HepG2 (cell line): ENCODE results near the gene TIMM44. TPM values are rescaled to one million over a fixed set of nuclear protein-coding genes. Genes with fewer than 3 reads are reported as not detected.

ENCODE experiments used
- DPF2 ChIP-seq: sonication (generic); formaldehyde crosslinking; IDR thresholded peaks from 2 replicates; pipeline ENCODE4 v1.4.0; 2020; ENCODE audit warnings: mild to moderate bottlenecking, low read depth, missing genetic modification reagents, borderline replicate concordance
- MTF1 ChIP-seq: sonication (generic); formaldehyde crosslinking; IDR thresholded peaks from 2 replicates; pipeline ENCODE4 v1.5.0; 2020; ENCODE audit warnings: missing genetic modification reagents
- SCMH1 ChIP-seq: sonication (generic); formaldehyde crosslinking; IDR thresholded peaks from 2 replicates; pipeline ENCODE4 v1.9.0; 2021; ENCODE audit warnings: missing genetic modification reagents, mild to moderate bottlenecking, borderline replicate concordance
- ZNF619 ChIP-seq: sonication (generic); formaldehyde crosslinking; IDR thresholded peaks from 2 replicates; pipeline ENCODE4 v1.4.0; 2020; ENCODE audit warnings: mild to moderate bottlenecking, missing genetic modification reagents
- ZNF672 ChIP-seq: sonication (generic); formaldehyde crosslinking; IDR thresholded peaks from 2 replicates; pipeline ENCODE4 v1.8.1; 2022; ENCODE audit warnings: missing genetic modification reagents
- ZNF747 ChIP-seq: sonication (generic); formaldehyde crosslinking; IDR thresholded peaks from 2 replicates; pipeline ENCODE4 v1.8.1; 2023; ENCODE audit warnings: missing genetic modification reagents, mild to moderate bottlenecking, borderline replicate concordance
- ZNF878 ChIP-seq: sonication (generic); formaldehyde crosslinking; IDR thresholded peaks from 2 replicates; pipeline ENCODE4 v1.8.1; 2023; ENCODE audit warnings: mild to moderate bottlenecking, missing genetic modification reagents, moderate library complexity
- polyA plus RNA-seq, 8 experiments: library from polyadenylated mRNA; depleted of rRNA in 3 of 8; stranded (reverse) in 7 of 8; unstranded in 1 of 8; fragments of >200 nt; fragmentation: Illumina TruSeq in 4 of 8; extraction: Trizol in 4 of 8; gene quantifications; 2 replicates each; pipeline versions ENCODE4 v1.2.1 to v1.2.3, GENCODE V29; 2011 to 2016; ENCODE audit warnings: low read depth in 4 of 8, missing spikeins in 1 of 8, mixed read lengths in 1 of 8; ENCODE audit not compliant: insufficient read depth in 1 of 8
- total RNA-seq, 5 experiments: library from RNA; depleted of rRNA; stranded (reverse); fragments of >200 nt; fragmentation: Illumina TruSeq; extraction: Trizol; gene quantifications; 2 replicates each; pipeline ENCODE4 v1.2.3, GENCODE V29; 2016; ENCODE audit warnings: low read depth in 1 of 5
- TF ChIP-seq, protein P1 (sequence below): sonication (generic); formaldehyde crosslinking; IDR thresholded peaks from 2 replicates; pipeline ENCODE4 v1.5.1; 2020; ENCODE audit warnings: missing genetic modification reagents, mild to moderate bottlenecking, borderline replicate concordance
- TF ChIP-seq, protein P2 (sequence below), 2 experiments: sonication (generic) in 1 of 2; formaldehyde crosslinking in 1 of 2; IDR thresholded peaks; 2 replicates each; pipeline versions ENCODE4 v1.4.0 to v1.6.1; 2018 to 2020; ENCODE audit warnings: missing genetic modification reagents in 2 of 2, borderline replicate concordance in 1 of 2, low read depth in 1 of 2, mild to moderate bottlenecking in 1 of 2, missing biosample characterization in 1 of 2
- TF ChIP-seq, protein P3 (sequence below): sonication (generic); formaldehyde crosslinking; IDR thresholded peaks from 2 replicates; pipeline ENCODE4 v1.4.0; 2020; ENCODE audit warnings: missing genetic modification reagents, borderline replicate concordance
- TF ChIP-seq, protein P4 (sequence below): sonication (generic); formaldehyde crosslinking; IDR thresholded peaks from 2 replicates; pipeline ENCODE4 v1.5.1; 2020; ENCODE audit warnings: mild to moderate bottlenecking, missing genetic modification reagents, moderate library complexity
- TF ChIP-seq, protein P5 (sequence below): sonication (generic); formaldehyde crosslinking; IDR thresholded peaks from 2 replicates; pipeline ENCODE4 v1.9.0; 2022; ENCODE audit warnings: missing genetic modification reagents, mild to moderate bottlenecking, borderline replicate concordance

Gene TIMM44
- total and polyA plus RNA-seq, 2 of the 13 experiments (the other 11 are each of a cell fraction or from before 2014, with no cell fraction given), result 42.9 to 72.6 TPM

DNA sequence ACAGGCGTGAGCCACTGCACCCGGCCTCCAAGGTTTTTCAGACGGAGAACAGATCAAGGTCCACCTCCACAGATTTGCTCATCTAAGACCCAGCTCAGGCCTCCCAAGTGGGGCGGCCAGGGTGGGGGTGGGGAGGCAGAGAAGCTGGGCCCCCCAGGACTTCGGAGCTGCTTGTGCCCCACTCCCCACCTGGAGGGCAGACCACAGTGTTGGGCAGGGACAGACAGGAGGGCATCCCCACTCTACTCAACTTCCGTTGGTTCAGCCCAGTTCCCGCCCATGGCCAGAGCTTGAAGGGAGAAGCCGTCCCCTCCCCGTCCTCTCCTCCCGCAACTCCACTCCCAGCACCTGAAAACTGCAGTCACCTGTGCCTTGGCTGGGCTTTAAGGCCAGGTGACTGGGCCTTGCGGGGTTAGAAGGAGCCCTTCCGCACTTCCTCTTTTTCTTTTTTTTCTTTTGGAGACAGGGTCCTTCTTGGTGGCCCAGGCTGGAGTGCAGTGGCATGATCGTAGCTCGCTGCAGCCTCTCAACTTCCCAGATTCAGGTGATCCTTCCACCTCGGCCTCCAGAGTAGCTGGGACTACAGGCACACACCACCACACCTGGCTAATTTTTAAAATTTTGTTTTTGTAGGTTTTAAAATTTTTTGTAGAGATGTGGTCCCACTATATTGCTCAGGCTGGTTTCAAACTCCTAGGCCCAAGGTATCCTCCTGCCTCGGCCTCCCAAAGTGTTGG is 55.9 kb downstream of the TIMM44 start (continued):
- TF ChIP-seq, protein P1, sequence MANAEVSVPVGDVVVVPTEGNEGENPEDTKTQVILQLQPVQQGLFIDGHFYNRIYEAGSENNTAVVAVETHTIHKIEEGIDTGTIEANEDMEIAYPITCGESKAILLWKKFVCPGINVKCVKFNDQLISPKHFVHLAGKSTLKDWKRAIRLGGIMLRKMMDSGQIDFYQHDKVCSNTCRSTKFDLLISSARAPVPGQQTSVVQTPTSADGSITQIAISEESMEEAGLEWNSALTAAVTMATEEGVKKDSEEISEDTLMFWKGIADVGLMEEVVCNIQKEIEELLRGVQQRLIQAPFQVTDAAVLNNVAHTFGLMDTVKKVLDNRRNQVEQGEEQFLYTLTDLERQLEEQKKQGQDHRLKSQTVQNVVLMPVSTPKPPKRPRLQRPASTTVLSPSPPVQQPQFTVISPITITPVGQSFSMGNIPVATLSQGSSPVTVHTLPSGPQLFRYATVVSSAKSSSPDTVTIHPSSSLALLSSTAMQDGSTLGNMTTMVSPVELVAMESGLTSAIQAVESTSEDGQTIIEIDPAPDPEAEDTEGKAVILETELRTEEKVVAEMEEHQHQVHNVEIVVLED, result no peak
- TF ChIP-seq, protein P2, sequence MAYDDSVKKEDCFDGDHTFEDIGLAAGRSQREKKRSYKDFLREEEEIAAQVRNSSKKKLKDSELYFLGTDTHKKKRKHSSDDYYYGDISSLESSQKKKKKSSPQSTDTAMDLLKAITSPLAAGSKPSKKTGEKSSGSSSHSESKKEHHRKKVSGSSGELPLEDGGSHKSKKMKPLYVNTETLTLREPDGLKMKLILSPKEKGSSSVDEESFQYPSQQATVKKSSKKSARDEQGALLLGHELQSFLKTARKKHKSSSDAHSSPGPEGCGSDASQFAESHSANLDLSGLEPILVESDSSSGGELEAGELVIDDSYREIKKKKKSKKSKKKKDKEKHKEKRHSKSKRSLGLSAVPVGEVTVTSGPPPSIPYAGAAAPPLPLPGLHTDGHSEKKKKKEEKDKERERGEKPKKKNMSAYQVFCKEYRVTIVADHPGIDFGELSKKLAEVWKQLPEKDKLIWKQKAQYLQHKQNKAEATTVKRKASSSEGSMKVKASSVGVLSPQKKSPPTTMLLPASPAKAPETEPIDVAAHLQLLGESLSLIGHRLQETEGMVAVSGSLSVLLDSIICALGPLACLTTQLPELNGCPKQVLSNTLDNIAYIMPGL (CRISPR knock-in tag; IDR thresholded peaks at IDR 0.05; ENCODE audit: borderline replicate concordance in 1 of 2, low read depth in 1 of 2), result no peak; a peak in 1 of 4 replicates
- TF ChIP-seq ZNF747 (CRISPR knock-in tag) (no peak), ZNF619 (CRISPR knock-in tag) (no peak), DPF2 (CRISPR knock-in tag) (no peak), ZNF878 (CRISPR knock-in tag) (no peak), SCMH1 (no peak), ZNF672 (CRISPR knock-in tag) (no peak), MTF1 (no peak)
- TF ChIP-seq, protein P3, sequence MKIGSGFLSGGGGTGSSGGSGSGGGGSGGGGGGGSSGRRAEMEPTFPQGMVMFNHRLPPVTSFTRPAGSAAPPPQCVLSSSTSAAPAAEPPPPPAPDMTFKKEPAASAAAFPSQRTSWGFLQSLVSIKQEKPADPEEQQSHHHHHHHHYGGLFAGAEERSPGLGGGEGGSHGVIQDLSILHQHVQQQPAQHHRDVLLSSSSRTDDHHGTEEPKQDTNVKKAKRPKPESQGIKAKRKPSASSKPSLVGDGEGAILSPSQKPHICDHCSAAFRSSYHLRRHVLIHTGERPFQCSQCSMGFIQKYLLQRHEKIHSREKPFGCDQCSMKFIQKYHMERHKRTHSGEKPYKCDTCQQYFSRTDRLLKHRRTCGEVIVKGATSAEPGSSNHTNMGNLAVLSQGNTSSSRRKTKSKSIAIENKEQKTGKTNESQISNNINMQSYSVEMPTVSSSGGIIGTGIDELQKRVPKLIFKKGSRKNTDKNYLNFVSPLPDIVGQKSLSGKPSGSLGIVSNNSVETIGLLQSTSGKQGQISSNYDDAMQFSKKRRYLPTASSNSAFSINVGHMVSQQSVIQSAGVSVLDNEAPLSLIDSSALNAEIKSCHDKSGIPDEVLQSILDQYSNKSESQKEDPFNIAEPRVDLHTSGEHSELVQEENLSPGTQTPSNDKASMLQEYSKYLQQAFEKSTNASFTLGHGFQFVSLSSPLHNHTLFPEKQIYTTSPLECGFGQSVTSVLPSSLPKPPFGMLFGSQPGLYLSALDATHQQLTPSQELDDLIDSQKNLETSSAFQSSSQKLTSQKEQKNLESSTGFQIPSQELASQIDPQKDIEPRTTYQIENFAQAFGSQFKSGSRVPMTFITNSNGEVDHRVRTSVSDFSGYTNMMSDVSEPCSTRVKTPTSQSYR (CRISPR knock-in tag), result 0 out of 2 replicates have a peak, but pooled peaks have one; percentile 61
- TF ChIP-seq, protein P4, sequence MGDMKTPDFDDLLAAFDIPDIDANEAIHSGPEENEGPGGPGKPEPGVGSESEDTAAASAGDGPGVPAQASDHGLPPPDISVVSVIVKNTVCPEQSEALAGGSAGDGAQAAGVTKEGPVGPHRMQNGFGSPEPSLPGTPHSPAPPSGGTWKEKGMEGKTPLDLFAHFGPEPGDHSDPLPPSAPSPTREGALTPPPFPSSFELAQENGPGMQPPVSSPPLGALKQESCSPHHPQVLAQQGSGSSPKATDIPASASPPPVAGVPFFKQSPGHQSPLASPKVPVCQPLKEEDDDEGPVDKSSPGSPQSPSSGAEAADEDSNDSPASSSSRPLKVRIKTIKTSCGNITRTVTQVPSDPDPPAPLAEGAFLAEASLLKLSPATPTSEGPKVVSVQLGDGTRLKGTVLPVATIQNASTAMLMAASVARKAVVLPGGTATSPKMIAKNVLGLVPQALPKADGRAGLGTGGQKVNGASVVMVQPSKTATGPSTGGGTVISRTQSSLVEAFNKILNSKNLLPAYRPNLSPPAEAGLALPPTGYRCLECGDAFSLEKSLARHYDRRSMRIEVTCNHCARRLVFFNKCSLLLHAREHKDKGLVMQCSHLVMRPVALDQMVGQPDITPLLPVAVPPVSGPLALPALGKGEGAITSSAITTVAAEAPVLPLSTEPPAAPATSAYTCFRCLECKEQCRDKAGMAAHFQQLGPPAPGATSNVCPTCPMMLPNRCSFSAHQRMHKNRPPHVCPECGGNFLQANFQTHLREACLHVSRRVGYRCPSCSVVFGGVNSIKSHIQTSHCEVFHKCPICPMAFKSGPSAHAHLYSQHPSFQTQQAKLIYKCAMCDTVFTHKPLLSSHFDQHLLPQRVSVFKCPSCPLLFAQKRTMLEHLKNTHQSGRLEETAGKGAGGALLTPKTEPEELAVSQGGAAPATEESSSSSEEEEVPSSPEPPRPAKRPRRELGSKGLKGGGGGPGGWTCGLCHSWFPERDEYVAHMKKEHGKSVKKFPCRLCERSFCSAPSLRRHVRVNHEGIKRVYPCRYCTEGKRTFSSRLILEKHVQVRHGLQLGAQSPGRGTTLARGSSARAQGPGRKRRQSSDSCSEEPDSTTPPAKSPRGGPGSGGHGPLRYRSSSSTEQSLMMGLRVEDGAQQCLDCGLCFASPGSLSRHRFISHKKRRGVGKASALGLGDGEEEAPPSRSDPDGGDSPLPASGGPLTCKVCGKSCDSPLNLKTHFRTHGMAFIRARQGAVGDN (CRISPR knock-in tag), result peak; percentile 57
- TF ChIP-seq, protein P5, sequence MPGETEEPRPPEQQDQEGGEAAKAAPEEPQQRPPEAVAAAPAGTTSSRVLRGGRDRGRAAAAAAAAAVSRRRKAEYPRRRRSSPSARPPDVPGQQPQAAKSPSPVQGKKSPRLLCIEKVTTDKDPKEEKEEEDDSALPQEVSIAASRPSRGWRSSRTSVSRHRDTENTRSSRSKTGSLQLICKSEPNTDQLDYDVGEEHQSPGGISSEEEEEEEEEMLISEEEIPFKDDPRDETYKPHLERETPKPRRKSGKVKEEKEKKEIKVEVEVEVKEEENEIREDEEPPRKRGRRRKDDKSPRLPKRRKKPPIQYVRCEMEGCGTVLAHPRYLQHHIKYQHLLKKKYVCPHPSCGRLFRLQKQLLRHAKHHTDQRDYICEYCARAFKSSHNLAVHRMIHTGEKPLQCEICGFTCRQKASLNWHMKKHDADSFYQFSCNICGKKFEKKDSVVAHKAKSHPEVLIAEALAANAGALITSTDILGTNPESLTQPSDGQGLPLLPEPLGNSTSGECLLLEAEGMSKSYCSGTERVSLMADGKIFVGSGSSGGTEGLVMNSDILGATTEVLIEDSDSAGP (CRISPR knock-in tag), result no peak
